Fibroblast of upper back skin (primary cell): ENCODE data around the gene FAM219B.
"Not testable (repeated sequence)": the region's sequence is repeated elsewhere in the genome, so short reads cannot be mapped to it uniquely, and the experiment has no call there.

Experiments used
- DNase-seq: peaks from one replicate; pipeline ENCODE4 v3.0.0-alpha.2; 2013

FAM219B gene, protein sequence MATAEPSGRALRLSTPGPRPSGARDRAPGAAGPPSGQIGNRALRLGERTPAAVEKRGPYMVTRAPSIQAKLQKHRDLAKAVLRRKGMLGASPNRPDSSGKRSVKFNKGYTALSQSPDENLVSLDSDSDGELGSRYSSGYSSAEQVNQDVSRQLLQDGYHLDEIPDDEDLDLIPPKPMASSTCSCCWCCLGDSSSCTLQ

DNA sequence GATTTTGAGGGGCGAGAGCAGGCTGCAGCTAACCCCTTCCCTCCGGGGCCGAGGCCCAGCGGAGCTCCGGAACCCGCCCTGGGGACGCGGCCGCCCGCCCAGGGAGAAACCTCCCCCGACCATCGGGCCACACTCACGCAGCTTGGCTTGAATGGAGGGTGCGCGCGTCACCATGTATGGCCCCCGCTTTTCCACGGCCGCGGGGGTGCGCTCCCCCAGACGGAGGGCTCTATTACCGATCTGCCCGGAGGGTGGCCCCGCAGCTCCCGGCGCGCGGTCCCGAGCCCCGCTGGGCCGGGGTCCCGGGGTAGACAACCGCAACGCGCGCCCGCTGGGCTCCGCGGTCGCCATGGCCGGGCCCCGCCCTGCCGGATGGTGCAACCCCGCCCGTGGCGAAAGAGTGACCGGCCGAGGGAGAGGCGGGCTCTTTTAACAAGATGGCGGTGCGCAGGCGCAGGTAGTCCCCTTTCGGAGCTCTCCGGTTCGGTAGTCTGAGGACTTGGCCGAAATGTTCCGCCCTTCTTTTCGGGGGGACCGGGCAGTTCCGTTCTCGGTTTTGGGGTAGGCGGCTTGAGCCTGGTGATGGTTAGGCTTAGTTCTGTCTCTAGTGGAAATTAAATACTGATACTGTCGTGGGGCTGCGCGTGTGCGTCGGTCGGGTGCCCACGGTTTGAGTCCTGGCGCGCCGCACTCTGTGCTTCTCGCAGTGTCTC, at the start of gene FAM219B:
Gene FAM219B, minus strand, starts transcription at position 402 of the 713 bp plus-strand sequence. Its CDS starts 51 bp downstream, at position 351.
- peak; percentile 85 for DNase-seq

DNA sequence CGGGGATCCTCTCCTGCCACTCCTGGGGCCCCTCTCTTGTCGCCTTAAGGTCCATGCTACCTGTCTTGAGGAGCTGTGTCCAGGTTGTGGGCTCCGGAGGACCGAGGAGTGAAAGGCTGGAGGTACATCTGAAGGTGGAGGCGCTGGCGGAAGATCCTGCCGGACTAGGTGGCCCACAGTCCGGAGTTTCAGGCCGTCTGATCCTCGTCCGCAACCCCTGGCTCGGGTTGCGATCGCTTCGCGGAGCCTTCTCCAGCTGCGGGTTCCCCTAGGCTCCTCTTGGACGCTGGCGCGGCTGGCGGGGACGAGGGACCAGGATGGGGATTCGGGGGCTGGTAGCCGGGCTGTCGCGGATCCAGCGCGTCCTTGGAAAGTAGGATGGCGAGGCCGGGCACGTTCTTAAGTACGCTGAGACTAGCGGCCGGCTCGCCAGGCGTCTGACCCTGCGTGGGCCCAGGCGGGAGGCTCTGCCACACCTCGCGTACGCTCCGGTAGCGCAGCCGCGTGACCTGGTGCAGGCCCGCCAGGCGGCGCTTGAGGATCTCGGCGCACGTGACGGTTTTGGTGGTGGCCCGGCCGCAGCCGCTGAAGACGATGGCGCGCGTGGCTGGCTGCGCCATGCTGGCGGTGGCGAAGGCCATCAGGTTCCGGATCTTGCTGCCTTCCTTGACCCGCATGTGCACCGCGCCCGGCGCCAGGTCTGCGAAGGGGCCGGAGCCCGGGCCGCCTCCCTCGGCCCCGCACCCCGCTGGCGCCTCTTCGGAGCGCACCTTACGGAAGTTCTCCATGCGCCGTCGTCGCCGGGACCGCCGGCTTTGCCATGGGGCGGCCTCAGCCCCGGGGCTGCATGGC, 49.4 kb upstream of the FAM219B start:
- peak; percentile 52 for DNase-seq

DNA sequence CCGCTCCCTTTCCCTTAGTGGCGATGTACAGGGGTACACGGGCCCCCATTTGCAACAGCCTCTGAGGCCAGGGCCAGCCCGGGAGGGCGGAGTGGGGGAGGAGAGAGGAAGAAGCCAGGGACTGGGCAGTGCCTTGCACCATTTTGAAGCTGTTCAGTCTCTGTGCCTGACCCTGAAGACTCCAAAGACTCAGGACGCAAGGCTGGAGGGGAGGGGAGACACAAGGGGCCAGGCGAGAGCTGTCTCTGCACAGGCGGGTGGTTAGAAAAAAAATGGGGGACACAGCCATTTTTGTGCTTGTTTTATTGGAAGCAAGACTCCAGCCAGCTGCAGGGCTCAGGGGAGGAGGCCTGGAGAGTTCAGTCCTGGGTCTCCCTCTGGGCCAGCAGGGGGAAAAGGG, 48.4 kb upstream of the FAM219B start:
- no peak for DNase-seq

DNA sequence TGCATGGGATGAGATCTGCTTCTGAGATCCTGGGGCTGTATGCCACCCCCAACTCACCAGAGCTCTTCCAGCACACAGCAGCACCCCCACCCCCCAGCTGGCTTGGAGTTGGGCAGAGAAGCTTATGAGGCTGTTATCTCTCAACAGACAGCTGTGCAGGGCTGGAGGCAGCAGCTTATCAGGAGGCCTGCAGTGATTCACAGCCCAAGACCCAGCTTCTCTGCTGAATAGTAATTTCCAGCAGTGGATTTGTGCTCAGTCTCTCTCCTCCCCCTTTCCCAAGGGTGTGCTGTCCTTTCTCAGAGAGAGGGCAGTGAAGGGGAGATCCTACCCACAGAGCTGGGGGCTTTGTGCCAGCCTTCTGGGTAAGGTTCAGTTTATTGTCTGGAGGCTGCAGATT, 47.9 kb upstream of the FAM219B start:
- peak; percentile 47 for DNase-seq

DNA sequence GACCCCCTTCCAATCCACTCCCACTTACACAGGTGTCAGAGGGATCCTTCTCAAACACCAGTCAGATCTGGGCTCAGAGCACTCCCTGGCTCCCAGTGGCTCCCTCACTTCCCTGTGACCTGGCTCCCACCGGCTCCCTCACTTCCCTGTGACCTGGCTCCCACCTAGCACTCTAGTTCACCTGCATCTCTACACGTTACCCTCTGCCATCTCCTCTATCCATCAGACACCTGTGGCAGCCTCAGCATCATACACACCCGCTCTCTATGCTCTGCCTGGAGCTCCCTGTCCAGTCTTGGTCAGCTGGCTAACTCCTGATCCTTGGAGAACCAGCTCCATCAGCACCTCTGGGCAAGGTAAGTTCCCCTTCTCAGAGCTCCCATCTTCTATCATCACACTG, 44.4 kb upstream of the FAM219B start:
- no peak for DNase-seq

DNA sequence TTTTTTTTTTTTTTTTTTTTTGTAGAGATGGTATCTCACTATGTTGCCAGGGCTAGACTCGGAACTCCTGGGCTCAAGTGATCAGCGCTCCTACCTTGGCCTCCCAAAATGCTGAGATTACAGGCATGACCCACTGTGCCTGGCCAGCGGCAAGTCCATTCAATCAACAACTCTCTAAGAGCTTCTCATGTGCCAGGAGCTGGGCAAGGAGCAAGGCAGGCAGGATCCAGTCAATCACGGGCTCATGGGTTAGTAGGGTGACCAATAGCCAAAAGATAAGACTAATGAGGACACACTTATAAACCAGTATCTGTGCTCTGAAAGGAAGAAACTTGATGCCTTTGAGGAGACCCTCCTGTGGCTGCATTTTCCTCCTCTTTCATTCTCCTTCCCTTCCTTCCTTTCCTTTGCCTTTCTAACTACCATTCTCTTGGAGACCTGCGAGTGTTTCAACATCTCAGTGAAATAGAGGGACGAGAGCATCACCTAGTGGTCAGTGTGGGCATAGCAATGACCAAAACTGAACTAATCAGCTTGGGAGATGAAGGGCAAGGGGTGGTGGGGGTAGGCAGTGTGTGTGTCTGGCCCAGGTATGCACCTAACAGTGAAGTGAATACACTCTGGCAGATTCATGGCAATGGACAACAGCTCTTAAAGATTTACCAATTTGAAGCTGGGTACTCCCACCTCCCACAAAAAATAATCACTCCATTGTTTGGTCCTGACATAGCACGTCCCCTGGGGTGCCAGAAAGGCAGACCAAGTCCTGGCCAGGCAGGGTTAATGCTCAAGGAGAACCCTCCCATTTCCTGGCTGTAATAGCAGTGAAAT, 43.6 kb upstream of the FAM219B start:
- DNase-seq = peak; percentile 72

DNA sequence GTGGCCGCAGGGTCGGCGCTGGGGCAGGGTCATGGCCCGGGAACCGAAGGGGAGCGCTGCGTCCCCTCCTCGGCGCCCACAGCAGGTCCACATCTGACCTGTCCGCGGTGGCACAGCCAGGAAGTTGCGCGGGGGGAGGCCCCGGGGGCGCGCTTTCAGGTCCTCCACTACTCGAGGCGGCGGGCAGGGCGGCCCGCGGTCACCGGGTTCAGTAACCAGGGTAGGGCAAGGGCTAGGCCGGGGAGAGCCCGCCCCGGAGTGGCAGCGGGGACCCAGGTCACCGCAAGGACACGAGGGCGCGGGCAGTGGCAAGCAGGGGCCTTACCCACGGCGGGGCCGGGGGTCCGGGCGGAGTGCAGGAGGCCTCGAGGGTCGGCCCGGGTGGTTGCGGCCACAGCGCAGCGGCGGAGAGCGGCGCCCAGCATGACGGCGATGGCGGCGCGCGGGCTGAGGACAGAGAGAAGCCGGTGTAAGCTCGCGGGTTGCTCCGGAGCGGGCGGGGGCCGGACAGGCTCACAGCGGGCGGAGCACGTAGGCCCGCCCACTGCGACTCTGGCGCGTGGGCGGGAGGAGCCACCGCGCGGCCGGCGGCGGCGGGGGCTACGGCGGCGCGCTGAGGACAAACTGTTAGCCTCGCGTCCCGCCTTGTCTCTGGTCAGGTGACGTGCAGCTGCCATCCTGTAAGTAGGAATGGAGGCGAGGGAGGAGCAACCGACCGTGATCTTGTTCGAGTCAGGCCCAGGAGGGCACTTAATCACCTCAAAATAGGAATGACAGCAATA, 31.1 kb upstream of the FAM219B start, which contains the start of gene COX5A:
Gene COX5A, minus strand, starts transcription at position 484 of the 782 bp plus-strand sequence. Its CDS starts 59 bp downstream, at position 425.
- peak; percentile 96 for DNase-seq

DNA sequence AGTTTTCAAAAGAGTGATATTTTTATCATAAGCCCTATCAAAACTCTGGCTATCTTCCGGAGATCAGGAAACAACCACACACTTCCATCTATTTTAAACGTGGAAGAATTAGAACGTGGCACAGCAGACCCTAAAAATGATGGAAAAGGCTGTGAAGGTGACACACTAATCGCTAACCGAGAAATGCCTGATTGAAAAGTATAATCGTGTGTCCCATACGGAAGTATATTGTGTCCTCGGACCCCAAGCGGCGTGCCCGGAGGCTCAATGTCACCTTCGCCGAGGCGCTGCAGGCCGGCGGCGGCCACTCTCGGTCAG, 30.6 kb upstream of the FAM219B start:
- DNase-seq = no peak

DNA sequence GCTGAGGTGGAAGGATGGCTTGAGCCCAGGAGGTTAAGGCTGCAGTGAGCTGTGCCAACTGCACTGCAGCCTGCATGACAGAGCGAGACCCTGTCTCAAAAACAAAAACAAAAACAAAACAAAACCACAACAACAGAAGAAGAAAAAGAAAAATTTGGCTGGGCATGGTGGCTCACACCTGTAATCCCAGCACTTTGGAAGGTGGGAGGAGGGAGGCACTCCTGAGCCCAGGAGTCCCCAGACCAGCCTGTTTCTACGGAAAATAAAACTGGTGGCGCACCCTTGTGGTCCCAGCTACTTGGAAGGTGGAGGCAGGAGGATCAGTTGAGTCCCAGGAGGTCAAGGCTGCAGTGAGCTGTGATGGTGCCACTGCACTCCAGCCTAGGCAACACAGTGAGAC, 28.5 kb upstream of the FAM219B start:
- not testable (repeated sequence) for DNase-seq

DNA sequence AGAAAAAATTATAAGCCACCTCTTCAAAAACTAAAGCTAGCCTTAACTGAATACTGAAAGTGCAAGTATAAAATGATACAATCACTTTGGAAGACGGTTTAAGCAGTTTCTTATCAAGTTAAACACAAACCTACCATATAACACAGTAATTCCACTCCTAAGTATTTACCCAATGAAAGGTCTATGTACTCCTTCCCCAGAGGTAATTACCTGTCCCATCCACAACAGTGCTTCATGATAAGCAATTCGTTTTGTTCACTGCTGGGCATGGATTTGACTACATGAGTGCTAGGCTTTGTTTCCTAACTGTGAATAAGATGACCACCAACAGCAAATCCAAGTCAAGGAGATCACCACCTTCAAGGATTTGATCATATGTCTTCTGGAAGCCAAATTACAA, 26.9 kb upstream of the FAM219B start:
- DNase-seq = no peak

DNA sequence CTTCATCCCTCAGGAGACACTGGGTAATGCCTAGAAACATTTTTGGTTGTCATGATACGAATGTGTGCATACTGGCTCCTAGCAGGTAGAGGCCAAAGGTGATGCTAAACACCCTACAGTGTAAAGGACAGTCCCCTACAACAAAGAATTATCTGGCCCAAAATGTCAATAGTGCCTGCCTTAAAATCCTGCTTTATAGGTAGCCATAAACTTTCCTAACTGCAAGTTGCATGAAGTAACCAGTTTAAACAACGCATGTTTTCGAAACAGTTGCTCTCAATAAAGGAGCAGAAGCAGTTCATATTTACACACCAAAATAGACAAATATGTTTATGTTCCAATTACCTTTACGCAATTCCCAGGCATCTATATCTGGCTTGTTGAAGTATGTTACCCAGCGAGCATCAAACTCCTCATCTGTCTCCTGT, 22.1 kb upstream of the FAM219B start:
- no peak for DNase-seq

DNA sequence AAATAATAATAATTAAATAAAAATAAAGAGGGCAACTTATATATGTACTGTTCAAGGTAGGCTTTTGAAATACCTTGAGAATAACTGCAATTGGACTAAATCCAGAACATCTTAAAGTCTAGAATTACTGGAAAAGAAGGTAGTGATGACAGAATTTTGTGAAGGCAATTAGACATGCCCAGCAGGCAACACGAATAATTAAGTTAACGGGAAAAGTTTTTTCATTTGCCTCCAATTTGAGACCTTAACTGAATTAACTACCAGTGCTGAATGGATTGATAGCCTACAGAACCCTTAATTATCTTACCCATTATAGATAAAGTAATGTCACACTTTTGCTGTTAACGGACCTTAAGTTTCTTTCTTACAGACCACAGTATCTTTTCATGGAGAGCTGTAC, 17.9 kb upstream of the FAM219B start:
- no peak for DNase-seq

DNA sequence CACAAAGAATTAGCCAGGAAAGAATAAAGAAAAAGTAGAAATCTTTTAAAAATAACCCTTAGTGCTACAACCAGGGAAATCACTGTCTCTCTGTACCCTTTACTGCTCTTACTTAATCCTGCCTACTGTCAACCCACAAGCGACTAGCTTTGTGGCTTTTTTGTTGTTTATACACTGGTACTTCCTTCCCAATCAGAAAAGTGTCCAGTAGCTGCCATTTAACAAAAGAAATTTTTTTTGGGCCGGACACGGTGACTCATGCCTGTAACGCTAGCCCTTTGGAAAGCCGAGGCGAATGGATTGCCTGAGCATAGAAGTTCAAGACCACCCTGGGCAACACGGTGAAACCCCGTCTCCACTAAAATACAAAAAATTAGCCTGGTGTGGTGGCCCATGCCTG, 13.8 kb upstream of the FAM219B start:
- no peak for DNase-seq

DNA sequence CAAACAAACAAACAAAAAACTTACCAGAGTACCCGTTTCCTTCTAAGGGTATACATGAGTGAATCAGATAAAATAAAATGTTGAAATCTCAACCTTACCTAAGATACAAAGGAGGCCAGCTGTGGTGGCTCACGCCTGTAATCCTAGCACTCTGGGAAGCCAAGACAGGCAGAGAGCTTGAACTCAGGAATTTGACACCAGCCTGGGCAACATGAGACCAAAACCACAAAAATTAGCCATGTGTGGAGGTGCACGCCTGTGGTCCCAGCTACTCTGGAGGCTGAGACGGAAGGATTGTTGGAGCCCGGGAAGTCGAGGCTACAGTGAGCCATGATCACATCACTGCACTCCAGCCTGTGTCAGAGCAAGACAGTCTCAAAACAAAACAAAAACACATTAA, 11.0 kb upstream of the FAM219B start:
- DNase-seq = no peak

DNA sequence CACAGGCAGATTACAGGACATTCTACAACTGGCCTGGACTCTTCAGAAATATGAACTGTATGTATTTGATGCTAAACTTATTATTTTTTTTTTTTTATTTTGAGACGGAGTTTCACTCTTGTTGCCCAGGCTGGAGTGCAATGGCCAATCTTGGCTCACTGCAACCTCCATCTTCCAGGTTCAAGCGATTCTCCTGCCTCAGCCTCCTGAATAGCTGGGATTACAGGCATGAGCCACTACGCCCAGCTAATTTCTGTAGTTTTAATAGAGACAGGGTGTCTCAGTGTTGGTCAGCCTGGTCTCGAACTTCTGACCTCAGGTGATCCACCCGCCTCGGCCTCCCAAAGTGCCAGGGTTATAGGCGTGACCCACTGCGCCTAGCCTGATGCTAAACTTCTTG, 7.1 kb upstream of the FAM219B start:
- not testable (repeated sequence) for DNase-seq

DNA sequence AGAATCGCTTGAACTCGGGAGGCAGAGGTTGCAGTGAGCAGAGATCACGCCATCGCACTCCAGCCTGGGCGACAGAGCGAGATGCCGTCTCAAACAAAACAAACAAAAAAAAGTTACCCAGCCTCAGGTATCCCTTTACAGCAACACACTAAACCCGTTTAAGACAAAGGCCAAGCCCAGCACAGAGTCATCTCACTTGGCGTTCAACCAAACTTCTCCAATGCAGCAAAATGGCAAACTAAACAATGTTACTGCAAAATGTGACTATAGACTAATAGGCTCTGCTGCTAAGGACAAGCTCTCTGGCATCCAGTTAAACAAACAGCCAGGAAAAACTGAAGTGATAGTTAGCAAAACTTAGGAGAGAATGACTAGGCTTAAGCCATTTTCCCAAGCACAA, 6.4 kb upstream of the FAM219B start:
- DNase-seq = no peak

DNA sequence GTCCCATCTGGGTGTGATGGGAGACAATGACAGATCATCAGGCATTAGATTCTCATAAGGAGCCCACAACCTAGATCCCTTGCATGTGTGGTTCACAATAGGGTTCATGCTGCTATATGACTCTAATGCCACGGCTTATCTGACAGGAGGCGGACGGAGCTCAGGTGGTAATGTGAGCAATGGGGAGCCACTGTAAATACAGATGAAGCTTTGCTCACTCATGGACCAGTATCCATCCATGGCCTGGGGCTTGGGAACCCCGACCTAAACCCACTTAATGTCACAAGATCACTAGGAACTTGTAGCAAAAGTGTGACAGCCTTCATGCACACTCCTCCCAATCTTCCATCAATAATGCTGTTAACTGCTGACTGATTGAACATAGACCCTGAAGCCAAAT, 2.0 kb upstream of the FAM219B start:
- no peak for DNase-seq

DNA sequence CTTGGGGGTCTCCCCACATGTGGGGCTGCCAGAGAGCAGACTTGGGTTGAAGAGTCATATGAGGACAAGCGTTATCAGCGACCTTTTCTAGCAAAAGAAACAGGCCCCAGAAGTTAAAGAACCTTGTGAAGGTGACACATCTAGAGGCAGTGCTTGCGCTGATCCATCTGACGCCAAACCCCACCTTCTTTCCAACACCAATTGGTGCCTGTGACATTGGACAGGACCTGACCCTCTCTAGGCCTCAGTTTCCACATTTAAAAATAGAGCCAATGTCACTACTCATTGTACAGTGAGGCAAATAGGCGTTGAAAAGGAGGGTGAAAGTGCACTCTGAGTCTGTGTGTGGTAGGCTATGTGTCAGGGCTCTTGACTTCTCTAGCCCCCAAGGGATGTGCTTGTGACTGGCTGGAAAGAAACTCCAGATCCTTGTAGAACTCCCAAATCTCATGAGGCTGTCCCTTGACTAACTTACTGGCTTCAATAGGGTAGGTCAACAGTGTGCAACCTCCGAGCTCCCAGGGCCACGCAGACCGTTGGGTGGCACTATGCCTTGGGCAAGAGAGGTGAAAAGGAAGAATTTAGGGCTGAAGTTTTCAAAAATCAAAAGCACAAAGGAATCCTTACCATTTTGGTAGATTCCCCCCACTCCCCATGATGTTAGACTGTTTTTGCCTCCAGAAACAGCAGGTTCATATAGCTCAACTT, 666 bp upstream of the FAM219B start:
- no peak for DNase-seq

DNA sequence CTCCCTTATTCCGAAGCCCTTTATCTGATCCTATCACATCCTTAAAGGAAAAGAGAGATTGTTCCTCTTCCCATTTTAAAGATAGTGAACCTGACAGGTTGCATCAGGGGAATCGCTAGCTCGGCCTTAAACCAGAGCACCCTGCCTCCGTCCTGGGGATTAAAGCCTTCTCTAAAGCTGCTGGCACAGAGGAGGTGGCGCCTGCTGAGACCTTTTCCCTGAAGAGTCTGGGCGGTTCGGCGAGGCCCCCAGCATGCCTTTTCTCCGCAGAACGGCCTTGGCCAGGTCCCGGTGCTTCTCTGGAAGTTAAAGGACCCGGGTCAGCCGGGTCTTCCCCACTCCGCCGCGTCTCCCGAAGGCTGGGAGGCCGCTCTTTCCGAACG, 593 bp downstream of the FAM219B start:
- no peak for DNase-seq

DNA sequence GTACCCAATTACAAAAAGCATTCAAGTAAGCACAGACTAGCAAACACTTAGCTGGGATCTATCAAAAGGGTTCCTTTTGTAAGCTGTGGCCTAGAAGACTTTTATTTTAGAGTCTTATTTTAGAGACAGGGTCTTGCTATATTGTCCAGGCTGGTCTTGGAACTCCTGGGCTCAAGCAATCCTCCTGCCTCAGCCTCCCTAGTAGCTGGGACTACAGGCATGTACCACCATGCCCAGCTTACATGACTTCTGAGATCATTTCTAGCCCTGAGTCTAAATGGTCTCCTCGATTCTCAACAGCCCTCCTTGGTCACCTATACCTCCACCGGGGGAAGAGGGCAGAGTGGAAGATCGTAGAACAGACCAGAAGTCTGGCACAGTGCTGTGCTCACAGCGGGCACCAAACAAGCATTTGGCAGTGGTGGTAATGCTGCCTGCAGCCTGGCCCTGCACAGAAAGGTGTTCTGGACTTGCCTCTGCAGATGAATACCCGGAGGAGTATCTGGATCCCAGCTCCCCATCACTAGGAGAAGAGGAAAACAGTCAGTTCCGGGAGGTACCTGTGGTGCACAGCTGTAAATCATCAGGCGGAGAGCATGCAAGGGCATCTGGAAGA, 2.4 kb downstream of the FAM219B start:
- no peak for DNase-seq

DNA sequence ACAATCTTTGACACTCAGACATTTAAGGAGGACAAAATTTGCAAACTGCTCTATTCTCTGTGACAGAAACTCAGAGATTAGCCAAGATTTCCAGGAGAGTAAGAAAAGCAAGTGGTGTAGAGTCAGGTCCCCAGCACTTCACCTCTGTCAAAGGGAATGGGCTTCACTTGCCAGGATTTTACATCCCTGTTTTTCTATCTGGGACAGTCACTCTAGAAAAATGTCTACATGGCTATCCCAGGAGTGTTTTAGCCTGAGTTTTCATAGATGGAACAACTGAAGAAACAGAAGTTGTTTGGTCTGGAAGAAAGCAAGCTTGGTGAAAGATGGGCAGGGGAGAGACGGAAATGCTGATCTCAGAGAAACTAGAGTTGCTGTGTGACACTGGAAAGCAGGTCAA, 3.0 kb downstream of the FAM219B start:
- DNase-seq = no peak
